Sigmoid colon (tissue), 7 donors: Measurements from ENCODE around the gene GRIA1. TPM values are rescaled to one million over a fixed set of nuclear protein-coding genes. Genes with fewer than 3 reads are reported as not detected.

Experiments used
- polyA plus RNA-seq, 3 donors: library from polyadenylated mRNA; stranded (reverse); fragments of 200-250 nt; gene quantifications; one replicate each; pipeline ENCODE4 v1.2.3, GENCODE V29; 2013
- small RNA-seq, 3 donors: library from RNA; depleted of rRNA; stranded (forward); fragments of <200 nt; gene quantifications; one replicate each; pipeline ENCODE3, GENCODE V24; 2016
- total RNA-seq, 4 donors: library from RNA; depleted of rRNA; stranded (reverse); fragments of >200 nt; gene quantifications; one replicate each; pipeline ENCODE4 v1.1.0, GENCODE V29; 2016
- donor health status: healthy with polysubstance abuse.
- donor health status: Bipolar disorder and iron deficiency.
- donor health status: healthy.

GRIA1 gene
- total and polyA plus RNA-seq, 7 donors, result under 0.01 to 1.5 (median 0.51) TPM; not detected in 1

Small RNA genes within 50 kb of the gene (small RNA-seq; reads per million reads assigned to genes)
- 0 reads per million in 3 donors for gene RN7SL177P
